ENCODE data around the gene SLC25A52.
"Not testable (repeated sequence)": the region's sequence is repeated elsewhere in the genome, so short reads cannot be mapped to it uniquely, and the experiment has no call there.

The SLC25A52 gene, protein sequence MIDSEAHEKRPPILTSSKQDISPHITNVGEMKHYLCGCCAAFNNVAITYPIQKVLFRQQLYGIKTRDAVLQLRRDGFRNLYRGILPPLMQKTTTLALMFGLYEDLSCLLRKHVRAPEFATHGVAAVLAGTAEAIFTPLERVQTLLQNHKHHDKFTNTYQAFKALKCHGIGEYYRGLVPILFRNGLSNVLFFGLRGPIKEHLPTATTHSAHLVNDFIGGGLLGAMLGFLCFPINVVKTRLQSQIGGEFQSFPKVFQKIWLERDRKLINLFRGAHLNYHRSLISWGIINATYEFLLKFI

GRCh38 chr18:31760695-31761094 is at the start of gene SLC25A52:
Gene SLC25A52, minus strand, starts transcription at chr18:31760880. Its CDS starts 219 bp downstream, at chr18:31760661.
- H3K9me3 ChIP-seq (ENCODE audit: control insufficient read depth, insufficient read depth, low read length), result no peaks in the 10 kb centered on the region
- H3K4me1 ChIP-seq (ENCODE audit: insufficient read depth, low read length), result no peaks in the 10 kb centered on the region
- no peak within 1 kb of the TSS for H3K9ac ChIP-seq (ENCODE audit: low read depth, low read length)
- no peaks in the 10 kb centered on the region for H3K36me3 ChIP-seq (ENCODE audit: insufficient read depth, low read length)

DNA sequence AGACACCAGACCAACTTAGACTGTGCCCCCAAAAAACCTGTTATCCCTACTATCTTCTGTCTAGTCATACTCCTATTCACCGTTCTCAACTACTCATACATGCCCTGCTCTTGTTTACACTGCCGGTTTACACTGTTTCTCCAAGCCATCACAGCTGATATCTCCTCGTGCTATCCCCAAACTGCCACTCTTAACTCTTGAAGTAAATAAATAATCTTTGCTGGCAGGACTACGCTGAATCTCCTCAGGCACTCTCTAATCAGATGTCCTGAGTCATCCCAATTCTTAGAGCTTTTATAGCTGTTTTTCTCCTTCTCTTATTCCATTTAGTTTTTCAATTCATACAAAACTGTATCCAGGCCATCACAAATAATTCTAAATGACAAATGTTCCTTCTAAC is 48.4 kb upstream of the SLC25A52 start:
- H3K36me3 ChIP-seq (ENCODE audit: insufficient read depth, low read length); H3K9ac ChIP-seq (ENCODE audit: low read depth, low read length); H3K9me3 ChIP-seq (ENCODE audit: control insufficient read depth, insufficient read depth, low read length): not testable (repeated sequence)
- peaks cover 24% of the 10 kb centered on the region for H3K4me1 ChIP-seq (ENCODE audit: insufficient read depth, low read length)

GRCh38 chr18:31801078-31801477 is 40.4 kb upstream of the SLC25A52 start:
- H3K9ac ChIP-seq (ENCODE audit: low read depth, low read length), result no peak overlapping the region
- H3K36me3 ChIP-seq (ENCODE audit: insufficient read depth, low read length), result no peaks in the 10 kb centered on the region
- H3K9me3 ChIP-seq (ENCODE audit: control insufficient read depth, insufficient read depth, low read length), result peaks cover 10% of the 10 kb centered on the region
- peaks cover 4% of the 10 kb centered on the region; the same call in 1 of the 2 replicates for H3K4me1 ChIP-seq (ENCODE audit: insufficient read depth, low read length)

DNA sequence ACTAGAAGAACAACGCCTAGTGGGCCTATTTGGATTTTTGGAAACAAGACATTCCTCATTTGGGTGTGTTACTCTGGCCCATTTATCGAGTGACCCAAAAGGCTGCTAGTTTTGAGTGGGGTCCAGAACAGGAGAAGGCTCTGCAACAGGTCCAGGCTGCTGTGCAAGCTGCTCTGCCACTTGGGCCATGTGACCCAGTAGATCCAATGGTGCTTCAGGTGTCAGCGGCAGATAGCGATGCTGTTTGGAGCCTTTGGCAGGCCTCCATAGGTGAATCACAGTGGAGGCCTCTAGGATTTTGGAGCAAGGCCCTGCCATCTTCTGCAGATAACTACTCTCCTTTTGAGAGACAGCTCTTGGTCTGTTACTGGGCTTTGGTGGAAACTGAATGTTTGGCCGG is 38.6 kb upstream of the SLC25A52 start:
- not testable (repeated sequence) for H3K4me1 ChIP-seq (ENCODE audit: insufficient read depth, low read length); H3K9me3 ChIP-seq (ENCODE audit: control insufficient read depth, insufficient read depth, low read length); H3K36me3 ChIP-seq (ENCODE audit: insufficient read depth, low read length); H3K9ac ChIP-seq (ENCODE audit: low read depth, low read length)

DNA sequence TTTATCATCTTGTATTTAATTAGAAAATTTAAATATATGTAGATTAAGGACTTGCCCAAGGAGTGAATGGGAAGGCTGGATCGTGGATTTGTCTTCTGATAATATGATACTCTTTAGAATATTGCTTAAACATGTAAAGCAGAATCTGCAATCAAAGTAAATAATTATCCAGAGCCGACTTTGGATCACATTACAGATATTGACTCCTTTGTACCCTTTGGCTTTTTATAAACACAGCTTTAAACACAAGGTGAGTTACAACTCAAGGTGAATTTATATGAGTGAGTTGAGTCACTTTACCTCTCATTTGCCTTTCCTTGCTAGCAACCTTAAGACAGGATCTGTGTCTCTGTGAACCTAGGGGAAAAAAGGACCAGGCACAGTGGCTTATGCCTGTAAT is 37.7 kb upstream of the SLC25A52 start:
- Histone ChIP-seq H3K9me3 (ENCODE audit: control insufficient read depth, insufficient read depth, low read length) (peaks cover 10% of the 10 kb centered on the region), H3K9ac (ENCODE audit: low read depth, low read length) (no peak overlapping the region), H3K4me1 (ENCODE audit: insufficient read depth, low read length) (peaks cover 4% of the 10 kb centered on the region; the same call in 1 of the 2 replicates), H3K36me3 (ENCODE audit: insufficient read depth, low read length) (no peaks in the 10 kb centered on the region; the same call in 1 of the 2 replicates)

GRCh38 chr18:31795747-31796146 is 35.1 kb upstream of the SLC25A52 start:
- Histone ChIP-seq H3K9ac (ENCODE audit: low read depth, low read length) (no peak overlapping the region), H3K4me1 (ENCODE audit: insufficient read depth, low read length) (peaks cover 4% of the 10 kb centered on the region; the same call in 1 of the 2 replicates), H3K36me3 (ENCODE audit: insufficient read depth, low read length) (no peaks in the 10 kb centered on the region; the same call in 1 of the 2 replicates), H3K9me3 (ENCODE audit: control insufficient read depth, insufficient read depth, low read length) (no peaks in the 10 kb centered on the region)

DNA sequence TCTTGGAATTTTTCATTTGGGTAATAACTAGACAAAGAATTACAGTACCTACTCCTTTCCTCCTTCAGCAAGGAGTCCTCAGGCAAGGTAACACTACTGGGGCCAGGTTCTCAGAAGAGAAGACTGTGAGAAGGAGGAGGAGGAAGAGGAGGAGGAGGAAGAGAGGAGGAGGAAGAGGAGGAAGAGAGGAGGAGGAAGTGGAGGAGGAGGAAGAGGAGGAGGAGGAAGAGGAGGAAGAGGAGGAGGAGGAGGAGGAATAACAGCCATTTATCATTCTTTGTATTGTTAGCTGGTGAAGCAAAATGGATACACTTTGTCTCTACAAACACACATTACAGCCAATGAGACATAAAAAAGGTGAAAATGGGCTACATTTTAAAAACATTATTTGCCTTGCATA is 32.9 kb upstream of the SLC25A52 start:
- Histone ChIP-seq H3K4me1 (ENCODE audit: insufficient read depth, low read length) (peaks cover 9% of the 10 kb centered on the region), H3K9me3 (ENCODE audit: control insufficient read depth, insufficient read depth, low read length) (no peaks in the 10 kb centered on the region), H3K9ac (ENCODE audit: low read depth, low read length) (no peak overlapping the region), H3K36me3 (ENCODE audit: insufficient read depth, low read length) (no peaks in the 10 kb centered on the region; the same call in 1 of the 2 replicates)

GRCh38 chr18:31792580-31792911 is 31.9 kb upstream of the SLC25A52 start:
- Histone ChIP-seq H3K4me1 (ENCODE audit: insufficient read depth, low read length) (peaks cover 9% of the 10 kb centered on the region), H3K9ac (ENCODE audit: low read depth, low read length) (no peak overlapping the region), H3K9me3 (ENCODE audit: control insufficient read depth, insufficient read depth, low read length) (no peaks in the 10 kb centered on the region), H3K36me3 (ENCODE audit: insufficient read depth, low read length) (no peaks in the 10 kb centered on the region; the same call in 1 of the 2 replicates)

GRCh38 chr18:31791817-31792579 is 31.3 kb upstream of the SLC25A52 start:
- H3K36me3 ChIP-seq (ENCODE audit: insufficient read depth, low read length), result no peaks in the 10 kb centered on the region; the same call in 1 of the 2 replicates
- no peaks in the 10 kb centered on the region for H3K9me3 ChIP-seq (ENCODE audit: control insufficient read depth, insufficient read depth, low read length)
- H3K4me1 ChIP-seq (ENCODE audit: insufficient read depth, low read length), result peaks cover 5% of the 10 kb centered on the region
- H3K9ac ChIP-seq (ENCODE audit: low read depth, low read length), result no peak overlapping the region

GRCh38 chr18:31789409-31789808 is 28.7 kb upstream of the SLC25A52 start:
- H3K9me3 ChIP-seq (ENCODE audit: control insufficient read depth, insufficient read depth, low read length), result no peaks in the 10 kb centered on the region
- H3K4me1 ChIP-seq (ENCODE audit: insufficient read depth, low read length), result peaks cover 5% of the 10 kb centered on the region; the same call in 1 of the 2 replicates
- no peak overlapping the region for H3K9ac ChIP-seq (ENCODE audit: low read depth, low read length)
- H3K36me3 ChIP-seq (ENCODE audit: insufficient read depth, low read length), result no peaks in the 10 kb centered on the region

GRCh38 chr18:31783059-31783458 is 22.4 kb upstream of the SLC25A52 start:
- H3K4me1 ChIP-seq (ENCODE audit: insufficient read depth, low read length), result no peaks in the 10 kb centered on the region
- 0 out of 2 replicates have a peak, but pooled peaks cover 2% of the 10 kb centered on the region for H3K9me3 ChIP-seq (ENCODE audit: control insufficient read depth, insufficient read depth, low read length)
- H3K9ac ChIP-seq (ENCODE audit: low read depth, low read length), result no peak overlapping the region
- H3K36me3 ChIP-seq (ENCODE audit: insufficient read depth, low read length), result no peaks in the 10 kb centered on the region

GRCh38 chr18:31778391-31778950 is 17.8 kb upstream of the SLC25A52 start:
- no peaks in the 10 kb centered on the region for H3K4me1 ChIP-seq (ENCODE audit: insufficient read depth, low read length)
- peaks cover 3% of the 10 kb centered on the region; the same call in 1 of the 2 replicates for H3K9me3 ChIP-seq (ENCODE audit: control insufficient read depth, insufficient read depth, low read length)
- H3K9ac ChIP-seq (ENCODE audit: low read depth, low read length), result no peak overlapping the region
- H3K36me3 ChIP-seq (ENCODE audit: insufficient read depth, low read length), result no peaks in the 10 kb centered on the region

- no peaks in the 10 kb centered on the region for H3K36me3 ChIP-seq (ENCODE audit: insufficient read depth, low read length)
- H3K4me1 ChIP-seq (ENCODE audit: insufficient read depth, low read length), result no peaks in the 10 kb centered on the region
- H3K9ac ChIP-seq (ENCODE audit: low read depth, low read length), result no peak overlapping the region
- peaks cover 3% of the 10 kb centered on the region; the same call in 1 of the 2 replicates for H3K9me3 ChIP-seq (ENCODE audit: control insufficient read depth, insufficient read depth, low read length)
Measured at GRCh38 chr18:31776093-31776492, 15.4 kb upstream of the SLC25A52 start.

DNA sequence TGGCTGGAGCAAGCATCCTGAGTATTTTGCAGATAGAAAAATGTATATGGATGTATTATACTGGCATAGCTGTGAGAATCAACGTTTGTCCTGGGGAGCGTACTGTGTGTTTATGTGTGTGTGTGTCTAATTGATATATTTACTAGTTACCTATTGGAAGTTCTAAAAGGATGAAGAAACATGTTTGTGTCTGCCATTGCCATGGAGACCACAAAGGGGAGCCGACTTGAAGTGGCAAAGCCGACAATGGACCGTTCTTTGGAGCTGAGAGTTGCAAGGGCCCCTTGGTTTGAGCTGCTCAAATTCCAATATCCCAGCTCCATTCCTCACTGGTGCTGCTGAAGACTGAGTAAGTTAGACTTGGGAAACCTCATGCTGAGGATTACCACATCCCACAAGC is 14.3 kb upstream of the SLC25A52 start:
- no peaks in the 10 kb centered on the region for H3K36me3 ChIP-seq (ENCODE audit: insufficient read depth, low read length)
- H3K9ac ChIP-seq (ENCODE audit: low read depth, low read length), result no peak overlapping the region
- no peaks in the 10 kb centered on the region for H3K4me1 ChIP-seq (ENCODE audit: insufficient read depth, low read length)

GRCh38 chr18:31774477-31774785 is 13.8 kb upstream of the SLC25A52 start:
- no peak overlapping the region for H3K9ac ChIP-seq (ENCODE audit: low read depth, low read length)

More for the DNA sequence above, 14.3 kb upstream of the SLC25A52 start:
- H3K9me3 ChIP-seq (ENCODE audit: control insufficient read depth, insufficient read depth, low read length), result peaks cover 3% of the 10 kb centered on the region; the same call in 1 of the 2 replicates

More at GRCh38 chr18:31774477-31774785, 13.8 kb upstream of the SLC25A52 start:
- Histone ChIP-seq H3K9me3 (ENCODE audit: control insufficient read depth, insufficient read depth, low read length) (peaks cover 3% of the 10 kb centered on the region; the same call in 1 of the 2 replicates), H3K4me1 (ENCODE audit: insufficient read depth, low read length) (no peaks in the 10 kb centered on the region), H3K36me3 (ENCODE audit: insufficient read depth, low read length) (no peaks in the 10 kb centered on the region)

All from ES-I3 (cell line).